NCI-H526 treated with DMSO at 0.1 percent for 48 hours (cell line): Measurements from ENCODE around the gene CCDC57.

Experiments used
- DNase-seq: peaks from one replicate; lab custom pipeline; 2025; lab: John Stamatoyannopoulos, UW

CCDC57 gene

DNA sequence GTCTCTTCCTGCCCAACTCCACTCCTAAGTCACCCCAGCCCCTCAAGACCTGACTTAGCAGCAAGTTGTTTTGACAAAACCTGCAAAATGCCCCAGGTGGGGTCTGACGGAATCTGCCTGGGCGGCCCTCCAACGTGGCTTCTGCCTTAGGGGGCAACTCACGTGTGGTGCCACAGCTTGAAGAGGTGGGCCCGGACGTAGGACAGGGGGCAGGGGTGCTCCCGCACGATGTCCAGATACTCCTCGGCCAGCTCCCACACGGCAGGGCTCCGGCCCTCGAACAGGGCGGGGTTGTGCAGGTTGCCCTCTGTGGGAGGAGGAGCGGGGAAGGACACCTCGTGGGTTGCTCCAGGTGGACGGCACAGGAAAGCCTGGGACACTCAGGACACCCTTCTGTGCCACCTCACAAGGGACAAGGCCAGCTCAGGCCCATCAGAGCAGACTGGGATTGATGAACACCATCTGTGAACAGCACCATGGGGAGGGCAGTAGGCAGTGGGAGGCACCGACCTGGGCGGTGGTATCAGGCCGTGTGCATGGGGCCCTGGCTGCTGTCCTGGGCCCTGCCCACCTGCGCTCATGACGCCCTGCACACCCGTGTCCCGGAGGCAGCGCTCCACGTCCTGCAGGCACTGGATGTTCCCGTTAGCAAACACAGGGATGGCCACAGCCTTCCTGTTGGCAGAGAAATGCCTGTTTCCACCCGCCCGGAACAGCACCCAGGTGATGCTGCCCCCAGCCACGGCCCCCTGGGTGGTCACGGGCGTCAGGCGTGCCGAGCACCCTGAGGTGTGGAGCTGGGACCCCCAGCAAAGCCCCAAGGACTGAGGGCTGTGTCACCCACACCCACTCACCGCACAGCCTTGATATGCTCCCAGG, 151.4 kb downstream of the CCDC57 start:
- DNase-seq: no peak

DNA sequence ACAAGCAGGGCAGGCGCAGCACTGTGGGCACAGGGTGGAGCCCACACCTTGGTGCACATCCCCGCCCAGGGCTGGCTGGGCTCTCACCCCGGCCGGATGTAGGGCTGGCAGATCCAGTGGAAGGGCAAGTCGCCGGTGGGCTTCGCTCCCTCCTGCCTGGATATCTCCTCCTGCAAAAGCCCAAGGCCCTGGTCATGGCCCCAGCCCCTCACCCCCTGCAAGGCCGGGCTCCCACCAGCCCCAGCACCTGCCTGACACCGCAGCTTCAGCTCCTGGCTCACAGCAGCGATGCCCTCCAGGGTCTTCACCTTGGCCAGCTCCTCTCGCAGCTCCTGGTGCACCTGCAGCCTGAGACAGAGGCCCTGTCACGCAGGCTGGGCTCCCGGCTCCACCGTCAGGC, 152.0 kb downstream of the CCDC57 start:
- DNase-seq: no peak

DNA sequence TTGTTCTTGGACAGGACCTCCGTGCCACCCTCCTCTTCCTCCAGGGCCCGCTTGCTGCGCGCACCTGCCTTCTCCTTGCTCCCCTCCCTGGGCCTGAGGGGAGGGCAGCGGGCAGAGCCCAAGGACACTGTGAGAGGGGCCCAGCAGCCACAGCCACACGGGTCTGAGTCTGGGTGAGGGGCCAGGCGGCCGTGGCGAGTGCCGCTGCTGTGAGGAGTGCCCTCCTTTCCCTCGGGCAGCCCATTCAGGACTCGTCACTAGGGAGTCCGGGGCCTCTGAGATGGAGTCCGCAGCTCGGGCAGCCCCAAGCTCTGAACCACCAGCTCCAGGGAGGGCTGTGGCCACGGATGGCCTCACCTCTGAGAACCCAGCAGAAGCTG, 152.7 kb downstream of the CCDC57 start:
- no peak for DNase-seq

DNA sequence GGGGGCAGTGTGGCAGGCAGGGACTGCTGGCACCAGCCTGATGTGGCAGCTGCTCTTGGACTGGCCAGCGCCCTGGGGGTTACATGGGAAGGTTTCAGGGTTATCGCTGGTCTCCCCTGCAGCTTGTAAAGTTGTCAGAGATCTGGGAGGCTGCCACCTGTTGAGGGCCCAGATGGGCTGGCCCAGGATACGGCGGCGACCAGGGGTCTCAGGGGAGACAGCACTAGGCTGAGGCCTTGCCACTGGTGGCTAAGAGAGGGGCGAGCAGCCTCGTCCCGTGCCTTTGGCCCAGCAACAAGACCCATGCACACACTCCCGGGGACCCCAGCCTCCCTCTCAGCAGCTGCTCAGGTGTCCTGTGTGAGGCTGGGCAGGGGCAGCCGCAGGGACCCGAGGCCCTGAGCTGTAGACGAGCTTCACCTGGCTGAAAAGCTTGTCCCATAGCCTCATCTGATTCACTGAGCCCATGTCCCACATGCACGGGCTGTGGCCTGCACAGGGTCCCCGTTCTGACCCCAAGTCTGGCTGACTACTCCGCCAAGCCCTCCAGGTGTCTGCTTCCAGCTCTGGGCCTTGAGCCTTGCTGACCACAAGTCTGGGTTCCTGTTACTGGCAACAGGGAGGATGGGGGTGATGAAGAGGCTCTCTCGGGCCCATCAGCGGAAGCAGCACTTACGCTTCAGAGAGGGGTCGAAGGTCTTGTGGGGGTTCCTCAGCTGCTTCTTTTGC, 153.2 kb downstream of the CCDC57 start:
- no peak for DNase-seq

DNA sequence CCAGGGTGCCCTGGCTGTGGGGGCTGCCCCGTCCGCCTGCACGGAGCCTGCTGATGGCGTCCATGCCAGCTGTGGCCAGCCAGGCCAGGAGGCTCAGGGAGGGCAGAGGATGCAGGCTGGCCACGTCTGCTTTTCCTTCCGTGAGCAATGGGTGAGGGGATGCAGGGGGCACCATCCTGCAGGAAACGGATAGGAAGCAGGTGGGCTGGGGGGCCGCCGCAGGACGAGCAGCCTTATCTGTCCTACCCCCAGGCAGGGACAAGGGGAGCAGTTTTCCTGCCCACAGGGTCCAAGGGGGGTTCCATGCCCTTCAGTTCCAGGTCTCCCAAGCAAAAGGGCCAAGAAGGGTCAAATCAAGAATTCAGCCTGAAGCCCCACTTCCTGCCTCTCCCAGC, 153.8 kb downstream of the CCDC57 start:
- no peak for DNase-seq

DNA sequence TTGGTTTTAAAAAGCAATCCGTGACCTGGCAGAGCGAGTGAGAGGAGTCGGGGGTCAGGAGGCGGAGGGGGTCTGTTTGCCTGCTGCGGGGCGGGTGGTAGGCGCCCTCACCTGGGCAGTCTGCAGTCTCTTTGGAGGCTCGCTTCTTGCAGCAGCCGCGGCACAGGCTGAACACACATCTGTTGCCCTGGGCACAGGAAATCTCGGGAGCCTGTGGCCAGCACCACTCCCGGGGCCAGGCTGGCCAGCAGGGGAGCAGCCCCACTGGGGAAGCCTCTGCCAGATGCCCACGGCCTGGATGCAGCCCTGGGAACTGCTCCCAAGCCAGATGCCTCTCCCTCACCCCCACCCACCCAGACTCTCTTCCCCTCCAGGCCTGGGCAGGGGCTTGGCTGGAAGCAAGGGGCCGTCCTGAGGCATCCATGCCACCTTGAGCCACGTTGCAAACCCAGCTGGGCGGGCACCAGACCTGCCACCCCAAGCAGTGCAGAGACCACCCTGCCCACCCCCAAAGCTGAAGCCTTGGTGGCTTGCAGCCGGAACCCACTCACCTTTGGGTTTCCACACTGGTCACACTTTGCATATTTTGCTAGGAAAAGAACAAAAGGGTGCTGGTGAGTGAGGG, 154.3 kb downstream of the CCDC57 start:
- DNase-seq: no peak

DNA sequence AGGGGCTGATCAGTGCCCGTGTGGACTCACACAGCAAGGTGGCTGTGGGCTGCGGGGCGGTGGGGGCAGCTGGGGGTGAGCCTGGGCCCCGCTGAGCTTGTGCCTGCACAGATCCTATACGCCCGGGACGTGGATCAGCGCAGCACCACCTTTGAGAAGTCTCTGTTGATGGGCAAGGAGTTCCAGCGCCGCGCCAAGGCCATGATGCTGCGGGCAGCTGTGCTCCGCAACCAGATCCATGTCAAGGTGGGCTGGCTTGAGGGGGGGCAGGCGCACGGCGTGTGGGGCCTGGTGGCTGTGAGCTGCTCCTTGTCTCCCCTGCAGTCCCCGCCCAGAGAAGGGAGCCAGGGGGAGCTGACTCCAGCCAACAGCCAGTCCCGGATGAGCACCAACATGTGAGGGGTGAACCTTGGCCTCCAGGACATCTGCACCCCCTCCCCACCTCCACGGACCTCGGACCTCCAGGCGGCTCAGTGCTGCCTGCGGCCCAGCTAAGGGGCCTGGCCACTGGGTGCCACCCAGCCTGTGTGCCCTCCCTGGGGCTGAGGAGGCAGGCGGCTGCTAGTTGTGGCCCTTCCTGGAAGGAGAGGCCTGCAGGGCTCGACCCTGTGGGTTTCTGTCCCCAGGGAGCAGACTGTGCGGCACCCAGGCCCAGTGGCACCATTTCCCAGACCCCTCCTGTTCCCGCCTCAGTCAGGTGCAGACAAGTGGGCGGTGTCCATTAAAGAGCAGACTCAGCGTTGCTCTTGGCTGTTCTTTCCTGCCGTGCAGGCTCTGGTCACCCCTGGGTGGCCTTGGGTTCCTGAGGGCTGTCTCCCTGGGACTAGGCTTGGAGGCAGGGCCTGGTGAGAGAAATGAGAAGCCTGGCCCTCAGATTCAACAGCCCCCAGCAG, 155.7 kb downstream of the CCDC57 start:
- no peak for DNase-seq

DNA sequence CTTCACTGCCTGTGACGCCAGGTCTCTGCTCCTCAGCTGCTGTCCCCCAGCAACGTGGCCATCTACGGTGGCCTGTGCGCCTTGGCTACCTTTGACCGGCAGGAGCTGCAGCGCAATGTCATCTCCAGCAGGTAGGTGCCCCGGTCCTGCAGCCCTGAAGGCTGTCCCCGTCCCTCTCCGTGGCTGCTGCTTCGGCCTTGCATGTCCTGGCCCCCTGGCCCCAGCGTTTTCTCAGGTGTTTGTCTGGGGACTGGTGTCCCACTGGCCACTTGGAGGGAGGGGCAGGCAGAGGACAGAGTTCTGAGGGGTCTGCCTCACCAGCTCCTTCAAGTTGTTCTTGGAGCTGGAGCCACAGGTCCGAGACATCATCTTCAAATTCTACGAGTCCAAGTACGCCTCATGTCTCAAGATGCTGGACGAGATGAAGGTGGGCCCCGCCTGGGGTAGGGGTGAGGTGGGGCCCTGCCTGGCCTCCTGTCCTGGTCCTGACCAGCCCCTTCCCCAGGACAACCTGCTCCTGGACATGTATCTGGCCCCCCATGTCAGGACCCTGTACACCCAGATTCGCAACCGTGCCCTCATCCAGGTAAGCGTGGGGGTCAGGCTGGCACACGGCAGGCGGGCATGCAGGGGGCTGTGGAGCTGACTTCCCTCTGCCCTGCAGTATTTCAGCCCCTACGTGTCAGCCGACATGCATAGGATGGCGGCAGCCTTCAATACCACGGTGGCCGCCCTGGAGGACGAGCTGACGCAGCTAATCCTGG, 156.5 kb downstream of the CCDC57 start:
- DNase-seq: no peak

DNA sequence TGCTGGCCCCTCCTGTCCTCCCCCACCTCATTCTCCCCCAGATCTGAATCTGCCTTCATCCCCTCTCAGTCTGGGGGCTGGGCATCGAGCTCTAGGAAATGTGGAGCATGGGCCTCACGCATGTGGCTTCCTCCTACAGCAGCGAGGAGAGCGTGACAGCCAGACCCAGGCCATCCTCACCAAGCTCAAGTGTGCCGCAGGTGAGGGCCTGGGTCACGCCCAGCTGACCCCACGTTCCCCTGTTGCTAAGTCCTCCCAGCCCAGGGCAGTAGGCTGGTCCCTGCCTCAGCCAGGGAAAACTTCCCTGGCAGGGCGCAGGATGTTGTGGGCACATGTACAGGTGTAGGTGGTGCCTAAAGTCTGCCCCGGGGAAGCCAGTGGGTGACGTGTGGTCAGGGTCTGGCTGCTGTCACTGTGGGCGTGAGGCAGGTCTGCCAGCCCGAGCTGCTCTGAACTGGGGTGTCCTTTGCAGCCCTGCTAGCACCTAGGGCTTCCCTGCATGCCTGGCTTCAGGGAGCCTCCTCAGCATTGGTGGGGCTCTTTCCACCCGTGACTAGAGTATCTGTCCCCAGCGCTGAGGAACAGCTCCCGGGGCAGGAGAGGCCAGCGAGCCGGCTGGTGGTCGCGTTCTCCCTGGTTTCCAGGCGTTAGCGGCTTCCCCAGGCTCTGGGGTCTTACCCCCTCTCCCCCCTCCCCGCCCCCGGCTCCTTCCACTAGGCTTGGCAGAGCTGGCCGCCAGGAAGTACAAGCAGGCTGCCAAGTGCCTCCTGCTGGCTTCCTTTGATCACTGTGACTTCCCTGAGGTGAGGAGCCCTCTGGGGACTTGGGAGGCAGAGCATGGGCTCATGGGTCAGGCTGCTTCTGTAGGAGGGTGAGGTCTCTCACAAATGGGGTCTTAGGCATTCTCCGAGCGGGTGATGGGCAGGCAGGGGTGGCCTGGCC, 157.3 kb downstream of the CCDC57 start:
- no peak for DNase-seq

DNA sequence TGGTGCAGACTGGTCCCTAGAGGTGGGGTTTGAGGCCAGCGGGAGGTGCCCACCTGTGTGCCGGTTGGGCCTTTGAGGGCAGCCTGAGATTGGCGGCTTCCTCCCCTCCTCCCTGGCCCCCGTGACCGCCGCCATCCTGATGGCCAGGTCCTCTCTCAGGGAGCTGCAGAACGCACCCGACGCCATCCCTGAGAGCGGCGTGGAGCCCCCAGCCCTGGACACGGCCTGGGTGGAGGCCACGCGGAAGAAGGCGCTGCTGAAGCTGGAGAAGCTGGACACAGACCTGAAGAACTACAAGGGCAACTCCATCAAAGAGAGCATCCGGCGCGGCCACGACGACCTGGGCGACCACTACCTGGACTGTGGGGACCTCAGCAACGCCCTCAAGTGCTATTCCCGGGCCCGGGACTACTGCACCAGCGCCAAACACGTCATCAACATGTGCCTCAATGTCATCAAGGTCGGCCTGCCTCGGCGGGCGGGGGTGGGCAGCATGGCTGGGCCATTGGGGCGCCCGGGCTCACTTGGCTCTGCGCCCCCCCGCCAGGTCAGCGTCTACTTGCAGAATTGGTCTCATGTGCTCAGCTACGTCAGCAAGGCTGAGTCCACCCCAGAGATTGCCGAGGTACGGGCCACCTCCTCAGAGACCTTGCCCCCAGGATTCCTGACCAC, 158.2 kb downstream of the CCDC57 start:
- no peak for DNase-seq

DNA sequence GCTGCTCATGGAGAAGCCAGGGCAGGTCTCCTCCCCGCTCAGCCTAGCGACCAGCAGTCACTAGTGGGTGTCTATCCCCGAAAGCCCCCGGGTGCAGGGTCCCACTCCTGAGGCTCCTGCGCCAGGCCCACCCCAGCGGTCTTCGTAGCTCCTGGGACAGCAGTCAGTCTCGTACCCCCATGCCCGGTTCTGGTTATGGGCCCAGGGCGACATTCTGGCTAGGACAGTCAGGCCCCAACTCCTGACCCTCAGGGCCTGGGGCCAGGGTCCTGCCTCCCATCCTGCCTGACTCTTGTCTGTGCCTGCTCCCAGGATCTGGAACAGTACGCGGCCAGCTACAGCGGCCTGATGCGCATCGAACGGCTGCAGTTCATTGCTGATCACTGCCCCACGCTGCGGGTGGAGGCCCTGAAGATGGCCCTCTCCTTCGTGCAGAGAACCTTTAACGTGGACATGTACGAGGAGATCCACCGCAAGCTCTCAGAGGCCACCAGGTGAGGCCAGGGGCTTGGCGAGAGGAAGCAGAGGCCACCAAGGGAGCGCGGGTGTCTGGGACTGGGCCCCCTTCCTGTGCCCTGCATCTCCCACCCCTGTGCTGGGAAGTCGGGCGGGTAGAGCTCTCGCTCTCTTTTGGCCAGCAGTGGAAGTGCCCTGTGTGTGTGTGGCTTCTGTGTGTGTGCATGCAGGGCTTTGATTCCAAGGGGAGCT, 158.9 kb downstream of the CCDC57 start:
- no peak for DNase-seq

DNA sequence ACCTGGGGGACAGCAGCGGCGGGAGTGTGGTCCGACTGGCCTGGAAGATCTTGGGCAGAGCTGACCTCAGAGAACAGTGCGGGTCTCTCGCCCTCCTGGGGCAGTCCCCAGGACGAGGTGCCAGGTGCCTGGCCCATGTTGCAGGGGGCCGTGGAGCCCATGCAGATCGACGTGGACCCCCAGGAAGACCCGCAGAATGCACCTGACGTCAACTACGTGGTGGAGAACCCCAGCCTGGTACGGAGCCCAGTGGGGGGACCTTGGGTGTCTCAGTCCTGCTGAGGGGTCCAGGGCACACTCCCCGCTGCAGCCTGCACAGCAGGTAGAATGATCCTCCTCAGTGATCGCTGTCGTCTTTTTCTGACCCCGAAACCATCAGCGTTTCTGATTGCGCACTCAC, 159.5 kb downstream of the CCDC57 start:
- DNase-seq: no peak

DNA sequence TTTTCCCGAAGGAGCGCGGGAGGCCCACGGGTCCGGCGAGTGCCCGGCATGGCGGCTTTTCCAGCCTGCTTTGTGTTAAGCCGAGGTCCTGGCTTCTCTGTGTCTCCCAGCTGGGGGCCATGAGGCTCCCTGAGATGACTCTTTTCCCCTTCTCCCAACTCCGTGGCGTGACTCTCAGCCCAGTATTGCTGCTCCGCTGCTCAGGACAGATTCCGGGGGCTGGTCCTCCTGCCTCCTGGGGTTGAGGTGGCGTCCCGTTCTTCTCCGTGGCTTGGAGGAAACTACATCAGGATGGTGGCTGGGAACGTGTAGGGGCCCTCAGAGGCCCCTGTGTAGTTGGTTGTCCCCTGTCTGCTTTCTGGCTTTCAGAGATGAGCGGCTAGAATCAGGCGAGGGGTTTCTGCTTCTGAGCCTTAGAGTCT, 160.0 kb downstream of the CCDC57 start:
- DNase-seq: no peak

DNA sequence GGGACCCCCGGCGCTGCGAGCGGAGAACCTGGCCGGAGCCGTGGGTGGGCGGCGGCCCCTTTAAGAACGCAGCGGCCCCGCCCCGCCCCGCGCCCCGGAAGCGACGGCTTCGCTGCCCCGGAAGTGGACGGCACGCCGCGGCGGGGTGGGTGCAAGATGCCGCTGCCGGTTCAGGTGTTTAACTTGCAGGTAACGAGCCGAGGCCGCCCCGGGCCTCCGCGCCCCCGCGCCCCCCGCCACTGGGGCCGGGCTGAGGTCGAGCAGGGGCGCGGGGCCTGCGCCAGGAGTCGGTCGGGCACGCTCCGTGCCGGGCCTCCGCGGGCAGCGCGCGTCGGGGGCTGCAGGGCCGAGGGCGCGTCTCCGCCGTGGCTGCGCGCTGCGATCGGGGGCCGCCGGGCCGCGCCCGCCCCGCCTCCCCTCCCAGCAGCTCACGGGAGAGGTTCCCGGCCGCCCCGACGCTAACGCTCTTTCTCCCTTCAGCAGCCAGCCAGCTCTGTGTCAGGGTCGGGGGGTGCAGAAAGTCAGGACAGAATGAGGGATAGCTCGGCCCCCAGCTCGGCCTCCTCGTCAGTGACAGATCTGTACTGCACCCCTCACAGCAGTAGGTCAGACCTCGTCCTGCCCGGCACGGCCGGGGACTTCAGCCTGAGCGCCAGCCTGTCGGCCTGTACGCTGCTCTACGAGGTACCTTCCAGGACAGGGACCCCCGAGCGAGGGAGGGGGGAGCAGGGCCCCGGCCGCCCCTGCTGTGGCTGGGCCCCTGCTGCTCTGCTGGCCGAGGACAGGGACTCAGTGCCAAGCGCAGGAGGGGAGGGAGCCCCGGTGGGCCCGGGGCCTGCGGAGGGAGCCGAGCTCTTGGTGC, 160.6 kb downstream of the CCDC57 start, which contains the start of the genes GPS1 and RFNG:
Gene GPS1, plus strand, starts transcription at position 123 of the 862 bp plus-strand sequence. Its CDS starts 34 bp downstream, at position 157.
Gene RFNG, minus strand, starts transcription at position 36 of the 862 bp plus-strand sequence. CDS start 45 bp downstream, outside the sequence.
- DNase-seq: peak; percentile 23
